GM10248 (cell line): ENCODE data around the gene APOL1.

Experiments
- CTCF ChIA-PET: fragments of 300-600 bp; sonication (Branson Sonifier 250); formaldehyde crosslinking; extraction: SDS; loops from one replicate; lab custom pipeline; 2021; ENCODE audit warnings: antibody characterized with exemption; lab: Yijun Ruan, JAX
- POLR2A ChIA-PET: fragments of 350-650 bp; sonication (Branson Sonifier 250); formaldehyde crosslinking; extraction: SDS; loops from one replicate; lab custom pipeline; 2020; ENCODE audit warnings: antibody characterized with exemption; lab: Yijun Ruan, JAX
- DNase-seq: peaks from one replicate; pipeline ENCODE4 v3.0.0; 2012; ENCODE audit errors: extremely low spot score
- CTCF ChIP-seq: IDR thresholded peaks from 2 replicates; pipeline ENCODE4 v1.5.1; 2012; ENCODE audit warnings: mild to moderate bottlenecking, low read depth; ENCODE audit errors: extremely low read depth, missing control alignments, control extremely low read depth

Gene APOL1

GRCh38 chr22:36293606-36294292, 40.8 kb downstream of the APOL1 start:
- no peak for DNase-seq
- POLR2A ChIA-PET, result no interaction called here
- TF ChIP-seq CTCF, result no peak
- CTCF ChIA-PET, result interaction anchor here (0.9 to 4.4 kb wide), 8 partner anchors 8 to 216 kb away, joined by 3 to 26 read pairs (median 4); no protein-coding TSS in a partner anchor

- CTCF ChIA-PET, result interaction anchor here (0.9 to 4.4 kb wide), 6 partner anchors 8 to 216 kb away, joined by 4 to 26 read pairs (median 8); no protein-coding TSS in a partner anchor
- DNase-seq, result no peak
- TF ChIP-seq CTCF, result no peak
- POLR2A ChIA-PET, result no interaction called here
These were observed 41.3 kb downstream of the APOL1 start for GRCh38 chr22:36294293-36294620.

GRCh38 chr22:36294801-36295200, 41.9 kb downstream of the APOL1 start:
- no peak for DNase-seq
- ChIA-PET POLR2A (no interaction called here), CTCF (interaction anchor here (0.7 to 4.4 kb wide), 6 partner anchors 9 to 175 kb away, joined by 3 to 26 read pairs (median 4); no protein-coding TSS in a partner anchor)
- TF ChIP-seq CTCF, result no peak

- POLR2A ChIA-PET, result no interaction called here
- no peak for DNase-seq
- CTCF ChIA-PET, result interaction anchor here (0.7 to 4.4 kb wide), 6 partner anchors 8 to 175 kb away, joined by 3 to 26 read pairs (median 4); no protein-coding TSS in a partner anchor
- no peak for TF ChIP-seq CTCF
These were observed 42.3 kb downstream of the APOL1 start for GRCh38 chr22:36295247-36295646.

GRCh38 chr22:36296690-36297089, 43.8 kb downstream of the APOL1 start:
- TF ChIP-seq CTCF, result no peak
- ChIA-PET CTCF (interaction anchor here (1.0 to 10.1 kb wide), 4 partner anchors 11 to 174 kb away, joined by 3 to 233 read pairs (median 7); no protein-coding TSS in a partner anchor), POLR2A (interaction anchor here (0.6 kb wide), 1 partner anchor 11 kb away, joined by 4 read pairs; no protein-coding TSS in a partner anchor)
- no peak for DNase-seq

GRCh38 chr22:36297568-36297967, 44.6 kb downstream of the APOL1 start:
- TF ChIP-seq CTCF, result no peak
- DNase-seq, result no peak
- CTCF ChIA-PET, result interaction anchor here (1.0 to 10.1 kb wide), 4 partner anchors 11 to 173 kb away, joined by 3 to 233 read pairs (median 23); no protein-coding TSS in a partner anchor
- POLR2A ChIA-PET, result no interaction called here
